Choroid plexus epithelial cell (primary cell): ENCODE measurements around the gene GEMIN5.
"Not testable (repeated sequence)": the region's sequence is repeated elsewhere in the genome, so short reads cannot be mapped to it uniquely, and the experiment has no call there.

Source experiments
- DNase-seq: peaks from one replicate; pipeline ENCODE4 v3.0.0-alpha.2; 2010; ENCODE audit warnings: low read depth
- H3K4me3 ChIP-seq: 2 replicates; pipeline ENCODE4 v1.5.1; 2011; ENCODE audit warnings: low read depth, mild to moderate bottlenecking, control low read depth, low read length, moderate library complexity
- TF ChIP-seq, protein P1 (sequence below): conservative IDR thresholded peaks from 2 replicates; pipeline ENCODE4 v1.5.1; 2011; ENCODE audit warnings: low read depth, mild to moderate bottlenecking, control low read depth, inconsistent platforms, low read length, moderate library complexity

The GEMIN5 gene

DNA sequence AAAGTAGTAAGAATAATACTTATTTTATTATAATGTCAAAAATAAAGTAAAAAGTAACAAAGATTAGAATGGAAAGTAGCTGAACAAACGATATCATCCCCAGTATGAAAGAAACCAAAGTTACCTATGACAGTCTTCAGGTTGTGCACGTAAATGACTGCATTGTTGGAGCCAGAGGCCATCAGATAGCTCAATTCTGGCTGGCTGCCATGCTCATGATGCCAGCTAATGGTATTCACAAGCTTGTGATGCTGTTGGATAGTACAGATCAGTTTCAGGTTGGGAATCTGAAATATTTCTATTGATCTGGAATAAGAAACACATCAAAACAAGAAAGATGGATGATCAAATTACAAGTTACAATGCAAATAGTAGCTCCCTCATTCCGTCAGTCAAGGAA lies 21.1 kb downstream of the GEMIN5 start:
- TF ChIP-seq, protein P1, sequence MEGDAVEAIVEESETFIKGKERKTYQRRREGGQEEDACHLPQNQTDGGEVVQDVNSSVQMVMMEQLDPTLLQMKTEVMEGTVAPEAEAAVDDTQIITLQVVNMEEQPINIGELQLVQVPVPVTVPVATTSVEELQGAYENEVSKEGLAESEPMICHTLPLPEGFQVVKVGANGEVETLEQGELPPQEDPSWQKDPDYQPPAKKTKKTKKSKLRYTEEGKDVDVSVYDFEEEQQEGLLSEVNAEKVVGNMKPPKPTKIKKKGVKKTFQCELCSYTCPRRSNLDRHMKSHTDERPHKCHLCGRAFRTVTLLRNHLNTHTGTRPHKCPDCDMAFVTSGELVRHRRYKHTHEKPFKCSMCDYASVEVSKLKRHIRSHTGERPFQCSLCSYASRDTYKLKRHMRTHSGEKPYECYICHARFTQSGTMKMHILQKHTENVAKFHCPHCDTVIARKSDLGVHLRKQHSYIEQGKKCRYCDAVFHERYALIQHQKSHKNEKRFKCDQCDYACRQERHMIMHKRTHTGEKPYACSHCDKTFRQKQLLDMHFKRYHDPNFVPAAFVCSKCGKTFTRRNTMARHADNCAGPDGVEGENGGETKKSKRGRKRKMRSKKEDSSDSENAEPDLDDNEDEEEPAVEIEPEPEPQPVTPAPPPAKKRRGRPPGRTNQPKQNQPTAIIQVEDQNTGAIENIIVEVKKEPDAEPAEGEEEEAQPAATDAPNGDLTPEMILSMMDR, result no peak
- no peak overlapping the region for H3K4me3 ChIP-seq
- no peak for DNase-seq

DNA sequence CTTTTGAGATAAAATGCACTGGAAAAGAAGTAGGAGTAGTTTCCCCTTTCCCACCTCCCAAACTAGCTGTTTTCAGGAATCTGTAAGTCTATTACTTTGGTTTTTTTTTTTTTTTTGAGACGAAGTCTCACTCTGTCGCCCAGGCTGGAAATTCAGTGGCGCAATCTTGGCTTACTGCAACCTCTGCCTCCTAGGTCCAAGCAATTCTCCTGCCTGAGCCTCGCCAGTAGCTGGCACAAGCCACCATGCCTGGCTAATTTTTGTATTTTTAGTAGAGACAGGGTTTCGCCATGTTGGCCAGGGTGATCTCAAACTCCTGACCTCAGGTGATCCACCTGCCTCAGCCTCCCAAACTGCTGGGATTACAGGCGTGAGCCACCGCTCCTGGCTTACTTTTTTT lies 32.4 kb downstream of the GEMIN5 start:
- DNase-seq, H3K4me3 ChIP-seq: not testable (repeated sequence)

DNA sequence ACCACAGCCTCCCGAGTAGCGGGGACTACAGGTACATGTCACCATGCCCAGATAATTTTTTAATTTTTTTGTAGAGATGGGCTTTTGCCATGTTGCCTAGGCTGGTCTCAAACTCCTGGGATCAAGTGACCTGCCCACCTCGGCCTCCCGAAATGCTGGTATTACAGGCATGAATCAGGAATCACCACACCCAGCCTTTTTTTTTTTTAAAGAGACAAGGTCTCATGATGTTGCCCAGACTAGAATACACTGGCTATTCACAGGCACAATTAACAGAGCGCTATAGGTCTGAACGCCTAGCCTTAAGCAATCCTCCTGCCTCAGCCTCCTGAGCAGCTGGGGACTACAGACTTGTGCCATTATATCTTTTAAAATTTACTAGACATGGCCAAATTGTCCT lies 36.1 kb downstream of the GEMIN5 start:
- TF ChIP-seq, protein P1, result no peak
- no peak overlapping the region for H3K4me3 ChIP-seq
- no peak for DNase-seq

DNA sequence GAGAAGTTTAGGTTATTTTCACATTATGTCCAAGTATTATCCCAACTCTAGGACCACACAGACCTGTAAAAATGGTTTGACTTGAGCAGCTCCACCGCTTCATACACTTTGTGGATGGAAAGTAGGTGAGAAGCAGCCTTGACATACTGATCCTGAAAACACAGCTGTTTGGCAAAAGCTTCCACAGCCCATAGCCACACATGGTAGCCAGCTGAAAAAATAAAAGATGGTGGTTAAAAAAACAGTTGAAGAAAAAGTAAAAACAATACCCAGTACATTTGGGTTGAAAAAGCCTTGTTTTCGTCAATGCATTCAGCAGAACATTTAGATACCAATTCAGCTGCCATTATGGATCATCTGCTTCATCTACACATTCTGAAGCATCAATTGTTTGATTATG lies 36.7 kb downstream of the GEMIN5 start:
- DNase-seq, result peak; percentile 76
- TF ChIP-seq, protein P1, result no peak
- H3K4me3 ChIP-seq, result no peak overlapping the region

DNA sequence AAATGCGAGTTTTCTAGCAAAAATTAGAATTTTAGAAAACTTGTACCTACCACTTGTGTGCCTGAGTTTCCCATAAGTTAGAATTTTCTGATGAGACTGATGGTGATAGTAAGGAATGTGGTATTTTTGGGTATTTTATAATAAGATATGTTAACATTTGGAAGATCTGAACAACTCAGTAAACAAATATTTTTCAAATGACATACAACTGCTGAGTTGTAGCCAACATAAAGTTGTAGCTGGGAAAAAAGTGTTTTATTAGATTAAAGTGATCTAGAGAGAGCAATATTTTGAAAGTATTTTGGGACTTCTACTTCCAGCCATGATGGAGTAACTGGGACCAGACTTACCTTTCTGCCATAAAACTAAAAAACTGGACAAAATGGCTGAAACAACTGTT lies 37.9 kb downstream of the GEMIN5 start:
- no peak overlapping the region for H3K4me3 ChIP-seq
- TF ChIP-seq, protein P1, result no peak
- no peak for DNase-seq

DNA sequence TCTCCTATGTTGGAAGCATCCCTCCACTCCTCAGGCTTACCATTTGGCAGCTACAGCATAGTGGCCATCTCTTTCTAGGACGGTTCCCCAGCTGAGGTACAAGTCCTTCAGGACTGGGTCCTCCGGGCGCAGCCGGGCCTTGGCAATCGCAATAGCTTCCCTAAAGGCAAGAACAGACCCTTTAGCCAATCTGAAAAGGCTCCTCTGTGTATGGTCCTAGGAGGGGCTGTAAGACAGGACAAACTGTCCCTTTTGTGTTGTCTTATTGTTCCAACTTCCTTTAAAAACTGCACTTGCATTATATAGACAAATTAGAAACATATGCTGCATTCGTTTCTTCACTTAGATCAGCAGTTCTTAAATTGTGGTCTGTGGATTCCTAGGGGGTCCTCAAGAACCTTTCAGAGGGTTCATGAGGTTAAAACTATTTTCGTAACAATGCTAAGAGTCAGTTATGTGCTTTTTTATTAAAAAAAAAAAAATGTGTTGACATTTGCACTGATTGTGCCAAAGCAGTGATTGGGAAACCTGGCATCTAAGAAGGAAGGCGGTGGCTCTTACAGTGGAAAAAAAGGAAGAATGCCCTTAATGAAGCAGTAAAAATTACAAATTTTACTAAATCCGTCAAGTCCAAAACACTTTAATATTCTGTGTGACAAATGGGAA lies 38.7 kb downstream of the GEMIN5 start:
- no peak overlapping the region for H3K4me3 ChIP-seq
- DNase-seq, result peak; percentile 22
- TF ChIP-seq, protein P1, result no peak

DNA sequence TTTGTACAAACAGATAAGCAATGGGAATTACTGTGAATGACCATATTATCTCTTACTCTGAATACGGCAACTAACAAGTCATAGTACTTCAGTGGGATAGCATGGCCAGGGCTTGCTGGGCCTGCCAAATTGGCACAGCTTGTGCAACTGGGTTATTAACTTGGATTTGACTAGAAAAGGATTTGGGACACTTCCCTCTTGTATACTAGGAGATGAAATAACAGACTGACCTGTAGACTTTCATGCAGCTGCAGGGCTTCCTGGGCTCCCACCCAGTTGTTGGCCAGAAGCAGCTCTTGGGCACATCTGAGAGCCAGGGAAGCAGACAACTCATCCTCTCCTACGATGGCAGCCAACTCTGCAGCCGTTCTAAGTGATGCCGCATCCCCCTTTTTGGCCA lies 39.8 kb downstream of the GEMIN5 start:
- H3K4me3 ChIP-seq, result no peak overlapping the region
- TF ChIP-seq, protein P1, result no peak
- no peak for DNase-seq
